Activated CD4-positive, alpha-beta T cell treated with anti-CD3 and anti-CD28 coated beads for 24 hours (primary cell): ENCODE results near the gene CHKB.

Source experiments
- DNase-seq, 2 donors: peaks; one replicate each; pipeline ENCODE4 v3.0.0-alpha.2; 2020; ENCODE audit warnings: low read depth in 2 of 2

CHKB gene

DNA sequence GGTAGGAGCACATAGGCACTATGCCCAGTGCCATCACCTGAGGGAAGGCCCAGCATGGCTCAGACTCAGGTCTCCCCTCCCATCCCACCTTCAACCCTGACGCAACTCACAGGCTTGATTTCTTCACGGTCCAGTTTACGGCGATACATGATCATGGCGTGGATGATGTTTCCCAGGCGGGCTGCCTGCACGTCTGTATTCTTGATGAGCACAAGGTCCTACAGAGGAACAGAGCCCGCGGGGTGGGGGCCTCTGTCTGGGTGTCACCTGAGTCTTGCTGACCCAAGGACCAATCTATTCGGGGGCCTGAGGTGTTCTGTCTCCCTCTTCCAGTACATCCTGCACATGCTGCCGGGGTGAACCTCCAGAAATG is 8.3 kb downstream of the CHKB start:
- no peak for DNase-seq

- no peak for DNase-seq
Measured at GRCh38 chr22:50573491-50574382, 8.9 kb downstream of the CHKB start.

DNA sequence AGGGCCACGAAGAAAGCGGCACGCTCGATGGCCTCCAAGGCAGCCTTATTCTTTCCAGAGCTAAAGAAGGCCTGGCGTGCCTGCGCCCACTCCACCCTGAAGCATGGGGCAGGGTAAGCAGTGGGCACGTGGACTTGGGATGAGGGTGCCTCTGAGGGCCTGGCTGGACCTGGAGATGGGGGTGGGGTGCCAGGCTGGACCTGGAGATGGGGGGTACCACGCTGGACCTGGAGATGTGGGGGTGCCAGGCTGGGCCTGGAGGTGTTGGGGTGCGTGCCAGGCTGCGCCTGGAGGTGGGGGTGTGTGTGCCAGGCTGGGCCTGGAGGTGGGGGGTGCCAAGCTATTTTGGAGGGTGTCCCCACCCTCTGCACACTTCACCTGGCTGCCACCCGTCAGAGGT is 9.7 kb downstream of the CHKB start:
- no peak for DNase-seq

DNA sequence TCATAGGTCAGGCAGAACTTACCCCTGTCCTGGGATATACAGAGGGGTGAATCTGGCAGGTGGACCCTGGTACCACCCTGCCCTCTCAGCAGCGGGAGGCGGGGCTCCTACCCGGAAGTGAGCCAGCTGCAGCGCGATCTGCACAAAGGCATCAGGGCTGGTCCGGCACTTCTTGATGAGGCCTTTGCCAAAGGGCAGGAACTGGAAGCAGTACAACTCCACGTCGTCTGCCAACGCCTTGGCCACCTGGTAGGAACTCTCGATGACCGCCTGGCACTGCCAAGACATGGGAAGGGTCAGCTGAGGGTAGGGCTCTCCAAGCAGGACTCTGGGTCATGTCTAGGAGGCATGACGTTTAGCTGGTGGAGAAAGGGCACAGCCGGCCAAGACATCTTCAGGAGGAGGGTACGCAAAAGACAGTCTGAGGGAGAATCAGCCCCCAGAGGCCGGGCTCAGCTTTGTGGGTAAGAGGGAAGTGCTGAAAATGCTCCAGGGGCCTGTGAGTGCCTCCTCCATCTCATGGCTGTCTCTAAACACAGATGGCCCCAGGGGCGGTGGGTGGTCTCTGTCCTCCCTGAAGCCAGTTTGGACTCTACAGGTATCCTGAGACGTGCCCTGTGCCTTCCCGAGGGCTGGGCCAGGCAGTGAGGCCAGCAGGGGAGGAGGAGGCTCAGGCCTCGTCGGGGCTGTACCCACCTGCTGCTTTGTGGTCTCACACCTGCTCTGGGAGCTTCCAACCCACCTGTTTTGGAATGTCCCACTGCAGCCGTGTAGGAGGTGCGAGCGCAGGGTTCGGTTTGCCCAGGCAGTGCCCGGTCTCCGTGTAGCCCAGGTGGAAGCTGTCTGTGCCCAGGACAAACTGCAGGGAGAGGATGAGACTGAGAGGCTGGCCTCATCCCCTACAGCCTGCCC is 11.1 kb downstream of the CHKB start:
- no peak for DNase-seq

DNA sequence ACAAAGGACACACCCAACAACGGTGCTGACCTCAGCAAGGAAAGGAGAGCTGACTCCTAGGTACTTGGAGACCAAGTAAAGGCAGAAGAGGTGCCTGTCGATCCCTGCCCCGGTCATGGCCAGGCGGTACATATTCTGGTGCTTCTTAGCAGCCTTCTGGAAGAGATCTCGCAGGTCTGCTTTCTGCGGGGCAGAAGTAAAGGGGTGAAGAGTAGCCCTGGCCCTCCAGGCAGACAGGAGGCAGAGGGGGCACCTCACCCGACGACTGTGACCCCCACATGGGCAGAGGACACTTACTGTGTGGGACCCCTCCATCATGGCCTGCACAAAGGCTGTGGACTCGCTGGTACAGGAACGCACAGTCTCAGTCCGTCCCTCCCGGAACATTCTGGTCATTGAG is 11.8 kb downstream of the CHKB start:
- no peak for DNase-seq

DNA sequence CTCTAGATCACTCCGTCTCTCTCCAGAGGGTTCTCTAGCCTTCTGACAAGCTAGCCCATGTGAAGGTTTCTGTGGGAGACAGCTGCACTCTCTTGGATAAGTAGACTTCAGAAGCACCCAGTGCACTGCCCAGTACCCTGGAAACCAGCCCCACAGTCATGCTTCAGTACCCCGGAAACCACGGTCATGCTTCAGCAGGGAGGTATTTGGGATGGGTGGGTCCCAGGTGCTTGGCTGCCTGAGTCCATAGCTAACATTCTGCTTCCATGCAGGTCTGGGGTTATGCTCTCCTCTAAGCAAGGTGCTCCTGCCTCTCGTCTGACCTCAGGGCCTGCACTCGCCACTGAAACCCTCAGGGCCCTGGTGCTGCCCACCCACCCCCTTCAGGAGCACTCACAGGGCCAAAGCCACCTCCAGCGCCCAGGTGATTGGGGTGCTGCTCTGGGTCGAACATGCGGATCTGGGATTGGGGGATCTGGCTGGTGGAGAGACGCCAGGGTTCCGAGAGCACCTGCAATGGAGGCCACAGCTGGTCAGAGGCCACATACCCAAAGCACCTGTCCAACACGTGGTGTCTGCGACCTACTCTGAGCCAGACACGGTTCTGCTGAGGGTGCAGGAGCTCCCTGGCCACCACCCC is 12.6 kb downstream of the CHKB start:
- no peak for DNase-seq

GRCh38 chr22:50569041-50569459 is 13.6 kb downstream of the CHKB start:
- no peak for DNase-seq

DNA sequence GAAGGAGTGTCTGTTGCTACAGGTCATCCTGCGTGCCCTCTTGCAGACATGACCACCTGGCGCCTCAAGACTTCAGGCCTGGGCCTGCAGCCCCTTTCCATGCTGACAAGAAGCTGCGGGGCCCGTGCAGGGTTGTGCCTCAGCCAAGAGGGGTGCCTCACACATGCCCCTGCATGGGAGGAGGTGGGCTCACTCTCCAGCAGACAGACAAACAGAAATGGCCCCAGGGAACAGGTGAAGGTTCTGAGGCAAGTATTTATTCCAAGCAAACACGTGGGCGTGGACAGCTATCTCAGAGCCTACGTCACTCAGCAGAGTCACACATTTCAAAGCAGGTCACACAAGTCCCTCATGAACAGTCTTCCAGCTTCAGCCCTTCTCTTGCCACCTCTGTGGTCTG is 14.0 kb downstream of the CHKB start:
- DNase-seq, result no peak

DNA sequence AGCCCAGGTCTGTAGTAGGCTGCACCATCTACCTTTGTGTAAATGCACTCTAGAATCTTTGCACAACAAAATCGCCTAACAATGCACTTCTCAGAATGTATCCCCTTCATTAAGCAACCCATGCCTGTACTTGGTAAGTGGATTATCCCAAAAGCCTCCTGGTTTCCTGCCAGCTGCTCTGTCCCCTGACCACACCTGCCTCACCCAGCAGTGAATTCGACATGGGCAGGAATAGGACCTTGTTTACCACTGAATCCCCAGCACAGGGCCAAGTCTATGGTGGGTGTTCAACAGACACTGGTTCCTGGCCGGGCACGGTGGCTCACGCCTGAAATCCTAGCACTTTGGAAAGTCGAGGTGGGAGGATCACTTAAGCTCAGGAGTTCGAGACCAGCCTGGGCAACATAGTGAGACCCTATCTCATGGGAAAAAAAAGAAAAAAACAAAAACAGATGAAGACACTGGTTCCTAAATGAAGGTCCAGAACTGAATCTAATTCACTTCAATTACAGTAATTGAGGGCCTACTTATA is 14.9 kb downstream of the CHKB start:
- DNase-seq, result no peak

DNA sequence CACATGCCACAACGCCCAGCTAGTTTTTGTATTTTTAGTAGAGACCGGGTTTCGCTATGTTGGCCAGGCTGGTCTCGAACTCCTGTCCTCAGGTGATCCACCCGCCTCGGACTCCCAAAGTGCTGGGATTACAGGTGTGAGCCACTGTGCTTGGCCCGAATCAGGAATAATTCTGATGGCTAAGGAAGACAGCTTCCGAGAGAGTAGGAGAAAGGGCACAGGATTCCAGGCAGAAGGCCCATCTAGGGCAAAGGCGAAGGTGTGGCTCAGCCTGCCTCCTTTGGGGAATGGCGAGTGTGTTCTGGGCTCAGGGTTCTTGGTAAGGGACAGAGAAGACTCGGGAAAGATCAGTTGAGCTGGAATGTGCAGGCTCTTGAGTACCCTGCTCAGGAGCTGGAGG is 18.4 kb downstream of the CHKB start:
- no peak for DNase-seq

- no peak for DNase-seq
Measured at GRCh38 chr22:50563413-50564160, 19.1 kb downstream of the CHKB start.

- peak; percentile 96 to 97 for DNase-seq
Measured at GRCh38 chr22:50562523-50563412, 19.9 kb downstream of the CHKB start, which contains the start of gene SYCE3. Gene SYCE3, minus strand, starts transcription at chr22:50562919. Its CDS starts 6,514 bp downstream, at chr22:50556405.

DNA sequence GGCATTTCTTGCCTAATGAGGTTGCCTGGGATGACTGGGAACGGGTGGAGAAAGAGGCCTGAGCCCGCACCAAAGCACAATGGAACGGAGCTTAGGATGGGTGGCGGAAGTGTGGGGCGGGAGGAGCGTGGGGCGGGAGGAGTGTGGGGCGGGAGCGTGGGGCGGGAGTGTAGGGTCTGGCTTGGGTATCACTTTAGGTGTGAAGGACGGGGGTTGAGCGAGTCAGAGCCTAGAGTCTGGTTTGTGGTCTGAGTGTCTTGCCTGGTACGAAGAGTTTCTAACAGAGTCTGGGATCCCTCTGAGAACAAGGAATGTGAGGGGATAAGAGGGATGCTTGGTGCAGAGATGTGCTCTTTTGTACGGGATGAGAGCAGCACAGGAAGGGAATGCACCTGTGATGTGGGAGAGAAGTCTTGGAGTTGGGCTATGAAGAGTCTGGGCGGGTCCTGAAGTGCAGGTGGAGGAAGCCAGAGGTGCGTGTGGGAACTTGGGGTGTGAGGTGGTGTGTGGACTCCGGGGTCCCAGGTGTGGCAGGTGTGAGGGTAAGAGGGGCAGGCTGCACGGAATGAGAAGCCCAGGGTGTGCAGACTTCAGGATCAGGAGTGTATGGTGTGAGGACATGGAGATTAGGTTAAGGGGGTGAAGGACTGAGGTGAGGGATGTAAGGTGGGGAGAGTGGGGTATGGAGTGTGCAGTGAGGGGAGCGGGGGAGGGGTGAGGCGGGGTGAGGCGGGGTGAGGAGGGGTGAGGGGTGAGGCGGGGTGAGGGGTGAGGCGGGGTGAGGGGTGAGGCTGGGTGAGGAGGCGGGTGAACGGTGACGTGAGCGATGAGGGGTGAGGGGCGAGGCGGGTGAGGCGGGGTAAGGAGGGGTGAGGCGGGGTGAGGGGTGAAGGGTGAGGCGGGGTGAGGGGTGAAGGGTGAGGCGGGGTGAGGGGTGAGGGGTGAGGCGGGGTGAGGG is 21.0 kb downstream of the CHKB start:
- DNase-seq, result no peak

- no peak for DNase-seq
Measured at GRCh38 chr22:50560034-50560433, 22.6 kb downstream of the CHKB start.

- no peak for DNase-seq
Measured at GRCh38 chr22:50556703-50557102, 25.9 kb downstream of the CHKB start.

DNA sequence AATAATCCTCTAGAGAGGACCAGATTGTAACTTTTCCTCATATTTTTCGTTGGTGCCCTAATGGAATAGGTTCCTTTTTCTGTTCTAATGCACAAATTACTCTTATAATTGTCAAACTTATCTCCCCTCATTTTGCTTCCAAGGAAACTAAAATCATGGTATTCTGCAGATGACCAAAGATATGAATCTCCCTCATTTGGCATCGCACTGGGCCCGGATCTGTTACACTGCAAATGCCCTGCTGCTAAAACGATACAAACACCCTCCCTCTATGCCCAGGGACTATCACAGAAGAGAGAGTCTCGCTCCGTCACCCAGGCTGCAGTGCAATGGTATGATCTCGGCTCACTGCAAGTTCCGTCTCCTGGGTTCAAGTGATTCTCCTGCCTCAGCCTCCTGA is 29.3 kb downstream of the CHKB start:
- no peak for DNase-seq

DNA sequence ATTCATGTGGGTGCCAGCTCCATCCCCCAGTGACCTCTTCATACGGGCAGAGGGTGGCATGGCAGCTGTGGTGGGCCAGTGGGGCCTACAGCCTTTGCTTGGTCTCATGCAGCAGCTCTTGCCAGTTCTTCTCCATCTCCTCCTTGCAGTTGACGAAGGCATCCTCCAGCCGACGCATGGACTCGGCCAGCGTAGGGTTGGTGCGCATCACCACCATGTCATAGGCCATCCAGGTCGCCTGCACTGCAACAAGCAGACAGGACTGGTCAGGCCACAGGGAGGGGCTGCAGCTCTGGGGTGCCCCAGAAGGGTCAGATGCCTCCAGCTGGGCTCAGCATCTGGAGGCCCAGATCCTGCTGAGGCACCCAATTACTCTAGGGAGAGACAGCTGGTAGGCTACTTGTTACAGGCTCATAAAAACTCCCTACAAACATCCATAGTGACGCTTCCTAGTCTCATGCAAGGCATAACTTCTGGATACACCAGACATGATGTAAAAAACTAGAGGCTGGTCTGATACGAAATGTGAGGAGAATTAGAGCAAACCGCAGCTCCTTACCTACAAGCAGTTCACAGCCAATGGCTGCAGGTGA is 31.4 kb downstream of the CHKB start:
- no peak for DNase-seq

- DNase-seq, result no peak
Measured at GRCh38 chr22:50550395-50550794, 32.3 kb downstream of the CHKB start.
